ENCODE measurements around the gene MICAL1.

MICAL1 gene

GRCh38 chr6:109457562-109457996 lies 2.0 kb upstream of the MICAL1 start:
- no peak overlapping the region for H3K4me3 ChIP-seq (ENCODE audit: low read length)

GRCh38 chr6:109456710-109457561 lies 1.4 kb upstream of the MICAL1 start:
- no peak for DNase-seq (ENCODE audit: low read depth)
- no peak for TF ChIP-seq CTCF (conservative IDR thresholded peaks at IDR 0.05; ENCODE audit: low read depth, low read length)
- peak overlapping the region; percentile 85 for H3K4me3 ChIP-seq (ENCODE audit: low read length)

More at GRCh38 chr6:109457562-109457996, 2.0 kb upstream of the MICAL1 start:
- TF ChIP-seq CTCF (conservative IDR thresholded peaks at IDR 0.05; ENCODE audit: low read depth, low read length) = no peak
- no peak for DNase-seq (ENCODE audit: low read depth)

GRCh38 chr6:109456111-109456583 lies 575 bp upstream of the MICAL1 start:
- DNase-seq (ENCODE audit: low read depth) = no peak
- TF ChIP-seq CTCF (conservative IDR thresholded peaks at IDR 0.05; ENCODE audit: low read depth, low read length) = no peak
- H3K4me3 ChIP-seq (ENCODE audit: low read length) = peak overlapping the region; percentile 85

GRCh38 chr6:109454496-109455436 lies 806 bp downstream of the MICAL1 start:
- DNase-seq (ENCODE audit: low read depth) = no peak
- no peak for TF ChIP-seq CTCF (conservative IDR thresholded peaks at IDR 0.05; ENCODE audit: low read depth, low read length)
- peak overlapping the region; percentile 85 for H3K4me3 ChIP-seq (ENCODE audit: low read length)

GRCh38 chr6:109453594-109454495 lies 1.7 kb downstream of the MICAL1 start:
- TF ChIP-seq CTCF (conservative IDR thresholded peaks at IDR 0.05; ENCODE audit: low read depth, low read length) = no peak
- no peak overlapping the region for H3K4me3 ChIP-seq (ENCODE audit: low read length)
- DNase-seq (ENCODE audit: low read depth) = no peak

- no peak for TF ChIP-seq CTCF (conservative IDR thresholded peaks at IDR 0.05; ENCODE audit: low read depth, low read length)
- no peak overlapping the region for H3K4me3 ChIP-seq (ENCODE audit: low read length)
- DNase-seq (ENCODE audit: low read depth) = no peak
These were observed 2.4 kb downstream of the MICAL1 start for GRCh38 chr6:109453156-109453555.

Data from retinal pigment epithelial cell (primary cell).